Body of pancreas (tissue), 4 donors: ENCODE measurements around the gene GRHL1. TPM values are rescaled to one million over a fixed set of nuclear protein-coding genes. Genes with fewer than 3 reads are reported as not detected.

Experiments
- ATAC-seq: fragments of 150-250 bp; one replicate; pipeline ENCODE4 v1.9.1; 2016
- DNase-seq, 4 donors: peaks; one replicate each; pipeline ENCODE4 v3.0.0-alpha.2; 2019
- H3K27ac ChIP-seq, 4 donors: fragments of 200-600 bp; sonication (generic); 1 replicate in 3 of 4; 2 replicates in 1 of 4; pipeline versions ENCODE4 v1.5.1 to v1.6.1; 2016 to 2019; ENCODE audit warnings: mild to moderate bottlenecking in 1 of 4, mixed read lengths in 1 of 4, moderate library complexity in 1 of 4
- H3K27me3 ChIP-seq, 2 donors: fragments of 200-600 bp; sonication (generic); one replicate each; pipeline ENCODE4 v1.6.0; 2016; ENCODE audit warnings: mild to moderate bottlenecking in 1 of 2
- H3K36me3 ChIP-seq, 2 donors: fragments of 200-600 bp; sonication (generic); replicated peaks in 1 of 2; 2 replicates each; pipeline ENCODE4 v1.5.1; 2016; ENCODE audit warnings: low read depth in 2 of 2; ENCODE audit not compliant: insufficient read depth in 1 of 2
- H3K4me1 ChIP-seq: fragments of 200-600 bp; sonication (generic); one replicate; pipeline ENCODE4 v1.6.0; 2016
- H3K4me3 ChIP-seq, 2 donors: fragments of 200-600 bp; sonication (generic); 1 replicate in 1 of 2; 2 replicates in 1 of 2; pipeline ENCODE4 v1.5.1; 2016 to 2019
- H3K9me3 ChIP-seq, 3 donors: fragments of 200-600 bp; sonication (generic); 1 replicate in 2 of 3; 2 replicates in 1 of 3; pipeline ENCODE4 v1.5.1; 2016
- POLR2A ChIP-seq, 3 donors: fragments of 450-650 bp; IDR thresholded peaks; one replicate each; pipeline ENCODE4 v1.6.1; 2016; ENCODE audit warnings: antibody characterized with exemption in 3 of 3, mild to moderate bottlenecking in 2 of 3
- WGBS, 2 donors: methylation state at CpG; one replicate each; pipeline ENCODE4 v1.1.5; 2017; 5-methylcytosine and 5-hydroxymethylcytosine counted together
- intact Hi-C: fragments of 100-400 bp; cut with DNase I; formaldehyde crosslinking; loops from one replicate; pipeline ENCODE4 v1.15.1; 2023
- total RNA-seq, 2 donors: library from RNA; depleted of rRNA; stranded (reverse); fragments of >200 nt; gene quantifications; one replicate each; pipeline ENCODE4 v1.1.0, GENCODE V29; 2016
- TF ChIP-seq, protein P1 (sequence below), 7 experiments: fragments of 450-650 bp in 4 of 7; fragments of 200-600 bp in 3 of 7; sonication (generic) in 3 of 7; IDR thresholded peaks; one replicate each; pipeline ENCODE4 v1.5.1; 2016 to 2019; ENCODE audit warnings: antibody characterized with exemption in 7 of 7

GRHL1 gene
- total RNA-seq, 2 donors from 2014 or later, result 2.0 to 4.2 TPM

DNA sequence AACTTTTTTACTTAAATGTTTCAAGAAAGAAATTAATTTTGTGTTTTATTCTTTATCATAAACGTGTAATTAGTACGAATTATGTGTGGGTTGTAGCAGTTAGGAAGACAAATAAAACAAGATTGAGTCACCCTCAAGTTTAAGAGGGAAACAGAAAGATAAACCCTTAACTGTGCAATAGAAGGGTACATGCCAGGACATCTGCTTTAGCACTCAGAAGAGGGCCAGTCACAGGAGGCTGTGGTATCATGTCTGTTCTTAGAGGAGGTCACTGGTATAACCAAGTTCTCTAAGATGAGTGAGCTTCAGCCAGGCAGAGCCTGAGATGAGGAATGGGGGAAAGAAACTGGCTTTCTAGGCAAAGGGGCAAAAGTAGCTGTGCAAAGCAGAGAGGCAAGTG lies 42.4 kb upstream of the GRHL1 start:
- Histone ChIP-seq H3K27me3 (no peaks in the 10 kb centered on the region), H3K4me3 (no peak overlapping the region), H3K4me1 (no peaks in the 10 kb centered on the region), H3K36me3 (no peaks in the 10 kb centered on the region), H3K9me3 (no peaks in the 10 kb centered on the region), H3K27ac (no peak overlapping the region)
- DNase-seq (no peak), ATAC-seq (no peak)
- no peak for TF ChIP-seq POLR2A (IDR thresholded peaks at IDR 0.05)
- TF ChIP-seq, protein P1, sequence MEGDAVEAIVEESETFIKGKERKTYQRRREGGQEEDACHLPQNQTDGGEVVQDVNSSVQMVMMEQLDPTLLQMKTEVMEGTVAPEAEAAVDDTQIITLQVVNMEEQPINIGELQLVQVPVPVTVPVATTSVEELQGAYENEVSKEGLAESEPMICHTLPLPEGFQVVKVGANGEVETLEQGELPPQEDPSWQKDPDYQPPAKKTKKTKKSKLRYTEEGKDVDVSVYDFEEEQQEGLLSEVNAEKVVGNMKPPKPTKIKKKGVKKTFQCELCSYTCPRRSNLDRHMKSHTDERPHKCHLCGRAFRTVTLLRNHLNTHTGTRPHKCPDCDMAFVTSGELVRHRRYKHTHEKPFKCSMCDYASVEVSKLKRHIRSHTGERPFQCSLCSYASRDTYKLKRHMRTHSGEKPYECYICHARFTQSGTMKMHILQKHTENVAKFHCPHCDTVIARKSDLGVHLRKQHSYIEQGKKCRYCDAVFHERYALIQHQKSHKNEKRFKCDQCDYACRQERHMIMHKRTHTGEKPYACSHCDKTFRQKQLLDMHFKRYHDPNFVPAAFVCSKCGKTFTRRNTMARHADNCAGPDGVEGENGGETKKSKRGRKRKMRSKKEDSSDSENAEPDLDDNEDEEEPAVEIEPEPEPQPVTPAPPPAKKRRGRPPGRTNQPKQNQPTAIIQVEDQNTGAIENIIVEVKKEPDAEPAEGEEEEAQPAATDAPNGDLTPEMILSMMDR (IDR thresholded peaks at IDR 0.05), result no peak
- WGBS, 2 donors, result 78 to 81% methylated on average over 2 of the region's 2 CpGs
- intact Hi-C loops, result no loop called here

DNA sequence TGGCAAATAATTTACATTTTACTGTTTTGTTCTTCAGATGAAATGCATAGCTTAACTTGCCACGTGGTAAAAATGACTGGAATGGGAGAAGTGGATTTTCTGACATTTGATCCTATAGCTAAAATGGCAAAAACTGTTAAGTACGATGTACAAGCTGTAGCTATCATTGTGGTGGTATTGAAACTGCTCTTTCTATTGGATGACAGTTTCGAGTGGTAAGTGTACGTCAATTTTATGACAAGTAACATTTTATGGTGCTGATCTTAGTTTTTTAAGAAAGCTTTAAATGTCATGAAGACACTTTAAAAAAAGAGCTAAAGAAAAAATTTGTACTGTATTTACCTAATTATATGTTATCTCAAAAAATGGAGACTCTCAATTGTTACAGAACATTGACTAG lies 40.8 kb upstream of the GRHL1 start:
- ATAC-seq (no peak), DNase-seq (no peak)
- Histone ChIP-seq H3K4me3 (no peak overlapping the region), H3K27ac (no peak overlapping the region), H3K36me3 (no peaks in the 10 kb centered on the region), H3K4me1 (no peaks in the 10 kb centered on the region), H3K27me3 (no peaks in the 10 kb centered on the region), H3K9me3 (no peaks in the 10 kb centered on the region)
- 77 to 85% methylated on average over 4 of the region's 4 CpGs for WGBS, 2 donors
- intact Hi-C loops, result no loop called here
- TF ChIP-seq, protein P1 (IDR thresholded peaks at IDR 0.05), result no peak

DNA sequence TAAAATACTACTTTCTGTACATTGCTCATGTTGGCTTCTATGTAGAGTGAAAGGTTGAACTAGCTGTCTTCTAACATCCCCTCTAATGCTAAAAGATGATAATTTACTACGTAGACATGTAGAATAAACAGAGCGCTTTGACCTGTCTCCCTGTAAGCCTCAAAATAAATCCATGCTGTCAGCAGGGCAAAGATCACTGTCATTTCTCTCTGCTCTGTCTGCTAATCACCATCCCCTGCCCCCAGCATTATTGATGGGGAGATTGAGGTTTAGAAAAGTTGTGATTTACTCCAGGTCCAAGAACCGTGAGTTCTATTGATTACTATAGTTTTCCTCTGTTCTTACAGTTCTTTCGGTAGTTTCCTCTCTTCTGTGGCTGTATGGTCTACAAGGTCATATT lies 39.0 kb upstream of the GRHL1 start:
- H3K4me3 ChIP-seq, result no peak overlapping the region
- H3K4me1 ChIP-seq, result no peaks in the 10 kb centered on the region
- 89 to 94% methylated on average over 4 of the region's 4 CpGs for WGBS, 2 donors
- ATAC-seq (no peak), DNase-seq (no peak)
- no peak for TF ChIP-seq POLR2A (IDR thresholded peaks at IDR 0.05)
- TF ChIP-seq, protein P1 (IDR thresholded peaks at IDR 0.05), result no peak
- intact Hi-C loops, result no loop called here
- no peaks in the 10 kb centered on the region for H3K27me3 ChIP-seq
- H3K27ac ChIP-seq, result no peak overlapping the region
- no peaks in the 10 kb centered on the region for H3K36me3 ChIP-seq
- H3K9me3 ChIP-seq, result no peaks in the 10 kb centered on the region

DNA sequence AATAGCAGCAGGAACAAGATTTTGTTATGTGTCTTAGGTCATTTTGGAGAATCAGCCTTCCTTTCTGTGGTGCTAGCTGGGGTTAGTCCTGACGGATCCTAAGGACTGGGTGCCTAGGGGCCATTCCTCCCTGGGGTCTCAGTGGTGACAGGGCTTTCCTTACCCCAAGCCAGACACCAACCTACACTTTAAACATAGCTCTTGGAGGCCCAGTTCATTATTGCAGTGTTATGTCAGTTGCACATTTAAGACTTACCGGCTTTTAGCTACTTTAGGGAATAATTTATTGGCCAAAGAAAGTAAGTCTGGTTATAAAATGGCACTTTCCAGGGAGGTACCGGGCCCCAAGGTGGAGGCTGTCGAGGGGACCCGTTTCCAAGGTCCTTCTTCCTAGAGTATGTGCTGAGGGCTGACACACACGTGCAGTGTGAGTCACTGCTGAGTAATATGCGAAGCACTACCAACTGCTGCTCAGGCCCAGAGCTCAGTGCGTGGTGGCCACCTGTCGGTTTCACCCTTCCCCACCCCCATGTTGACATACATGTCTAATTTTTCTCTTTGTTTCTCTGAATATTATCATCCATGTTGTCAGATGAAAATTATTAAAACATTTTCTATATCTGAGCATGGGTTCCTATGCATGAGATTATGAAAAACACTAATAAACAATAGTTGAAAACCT lies 37.0 kb upstream of the GRHL1 start:
- intact Hi-C loops, result no loop called here
- 87 to 88% methylated on average over 9 of the region's 9 CpGs for WGBS, 2 donors

More for the DNA sequence above, 37.0 kb upstream of the GRHL1 start:
- Histone ChIP-seq H3K36me3 (no peaks in the 10 kb centered on the region), H3K27me3 (no peaks in the 10 kb centered on the region), H3K4me1 (no peaks in the 10 kb centered on the region), H3K9me3 (no peaks in the 10 kb centered on the region), H3K4me3 (no peak overlapping the region), H3K27ac (no peak overlapping the region)
- no peak for ATAC-seq
- TF ChIP-seq, protein P1 (IDR thresholded peaks at IDR 0.05), result no peak
- TF ChIP-seq POLR2A (IDR thresholded peaks at IDR 0.05), result no peak
- no peak for DNase-seq
